Small intestine (tissue), 7 donors: ENCODE data around the gene MMP2. TPM values are rescaled to one million over a fixed set of nuclear protein-coding genes. Genes with fewer than 3 reads are reported as not detected.
A peak's percentile ranks its signal among the peaks of the same experiment; 100 is the strongest.

Experiments used
- DNase-seq, 2 donors: peaks; one replicate each; pipeline versions ENCODE4 v3.0.0 to v3.0.0-alpha.2; 2013
- FAIRE-seq: peaks from 2 replicates; lab custom pipeline; 2012; peaks lifted over from hg19 to GRCh38; lab: Jason Lieb, UNC
- H3K27ac ChIP-seq, 3 donors: one replicate each; pipeline ENCODE4 v1.5.1; 2013; ENCODE audit warnings: low read length in 2 of 3, mild to moderate bottlenecking in 2 of 3, control low read depth in 1 of 3, inconsistent platforms in 1 of 3, low read depth in 1 of 3, moderate library complexity in 1 of 3
- H3K27me3 ChIP-seq, 3 donors: one replicate each; pipeline ENCODE4 v1.6.1; 2013; ENCODE audit warnings: low read length in 3 of 3, inconsistent platforms in 1 of 3; ENCODE audit not compliant: control insufficient read depth in 3 of 3, insufficient read depth in 3 of 3
- H3K36me3 ChIP-seq, 3 donors: one replicate each; pipeline ENCODE4 v1.6.1; 2013; ENCODE audit warnings: low read length in 3 of 3, inconsistent platforms in 1 of 3, low read depth in 1 of 3, mild to moderate bottlenecking in 1 of 3, moderate library complexity in 1 of 3; ENCODE audit not compliant: control insufficient read depth in 3 of 3, insufficient read depth in 2 of 3
- H3K4me1 ChIP-seq, 3 donors: one replicate each; pipeline ENCODE4 v1.6.1; 2013; ENCODE audit warnings: low read length in 2 of 3, inconsistent platforms in 1 of 3, low read depth in 1 of 3, mild to moderate bottlenecking in 1 of 3, moderate library complexity in 1 of 3; ENCODE audit not compliant: control insufficient read depth in 3 of 3, insufficient read depth in 2 of 3
- H3K4me3 ChIP-seq, 3 donors: one replicate each; pipeline ENCODE4 v1.5.1; 2013; ENCODE audit warnings: low read length in 3 of 3, control low read depth in 1 of 3, inconsistent platforms in 1 of 3, low read depth in 1 of 3, mild to moderate bottlenecking in 1 of 3, moderate library complexity in 1 of 3
- H3K9me3 ChIP-seq, 2 donors: one replicate each; pipeline ENCODE4 v1.6.1; 2013; ENCODE audit warnings: low read depth in 1 of 2, low read length in 1 of 2; ENCODE audit not compliant: control insufficient read depth in 2 of 2, insufficient read depth in 1 of 2
- WGBS, 3 donors: extraction: QIAGEN DNeasy Blood & Tissue Kit; methylation state at CpG; one replicate each; pipeline ENCODE4 v1.1.7; 2013; 5-methylcytosine and 5-hydroxymethylcytosine counted together
- polyA plus RNA-seq, 4 donors: library from polyadenylated mRNA; stranded (reverse) in 3 of 4; unstranded in 1 of 4; fragments of 200-250 nt in 3 of 4; fragments of 120-200 nt in 1 of 4; gene quantifications; one replicate each; pipeline versions ENCODE4 v1.2.1 to v1.2.3, GENCODE V29; 2013
- donor health status: healthy with polysubstance abuse.
- donor health status: control.
- donor health status: control.
- donor health status: Bipolar disorder and iron deficiency.
- donor health status: healthy.

The MMP2 gene
- polyA plus RNA-seq, 4 donors, result 1.6 to 97.2 (median 41.2) TPM

DNA sequence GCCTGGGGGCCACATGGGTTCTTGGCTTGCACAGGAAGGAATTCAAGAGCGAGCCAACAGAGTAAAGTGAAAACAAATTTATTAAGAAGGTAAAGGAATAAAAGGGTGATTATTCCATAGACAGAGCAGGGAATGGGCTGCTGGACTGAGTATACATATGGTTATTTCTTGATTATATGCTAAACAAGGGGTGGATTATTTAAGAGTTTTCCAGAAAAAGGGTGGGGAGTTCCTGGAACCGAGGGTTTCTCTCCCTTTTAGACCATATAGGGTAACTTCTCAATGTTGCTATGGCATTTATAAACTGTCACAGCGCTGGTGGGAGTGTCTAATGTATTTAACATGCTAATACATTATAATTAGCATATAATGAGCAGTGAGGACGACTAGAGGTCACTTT lies 2.0 kb downstream of the MMP2 start:
- DNase-seq (no peak), FAIRE-seq (no peak)
- Histone ChIP-seq H3K36me3 (peaks cover 0 to 12% (median 0%) of the 10 kb centered on the region in 3 donors), H3K4me3 (peak overlapping the region in 1 of 3 donors; percentile 61), H3K9me3 (no peaks in the 10 kb centered on the region), H3K27ac (peak overlapping the region in 1 of 3 donors; percentile 28), H3K4me1 (no peaks in the 10 kb centered on the region), H3K27me3 (peaks cover 4 to 23% (median 7%) of the 10 kb centered on the region in 3 donors)
- 52 to 61% (median 53%) methylated on average over 4 of the region's 4 CpGs for WGBS, 3 donors

DNA sequence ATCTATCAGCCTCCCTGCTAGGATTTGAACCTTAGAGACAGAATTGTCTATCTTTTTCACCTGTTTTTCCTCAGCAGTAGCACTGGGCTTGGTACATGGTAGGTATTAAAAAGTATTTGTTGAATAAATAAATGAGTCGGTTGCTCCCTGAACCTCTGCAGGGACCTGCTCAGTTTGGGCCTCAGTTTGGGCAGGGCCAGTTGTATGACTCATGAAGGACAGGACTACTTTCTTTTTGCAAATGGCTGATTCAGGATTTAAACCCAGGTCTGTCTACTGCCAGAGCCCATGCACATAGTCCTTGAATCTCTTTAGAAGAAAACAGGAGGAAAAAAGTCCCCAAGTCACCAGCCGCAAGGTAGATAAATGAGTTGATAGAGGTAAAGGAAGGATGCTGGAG lies 3.1 kb downstream of the MMP2 start:
- FAIRE-seq (no peak), DNase-seq (no peak)
- H3K4me1 ChIP-seq, result no peaks in the 10 kb centered on the region
- H3K27me3 ChIP-seq, result peaks cover 4 to 21% (median 7%) of the 10 kb centered on the region in 3 donors
- no peak overlapping the region for H3K4me3 ChIP-seq
- H3K9me3 ChIP-seq, result no peaks in the 10 kb centered on the region
- H3K27ac ChIP-seq, result no peak overlapping the region
- peaks cover 0 to 13% (median 0%) of the 10 kb centered on the region in 3 donors for H3K36me3 ChIP-seq
- WGBS, 3 donors, result 59 to 78% (median 69%) methylated on average over 2 of the region's 2 CpGs

DNA sequence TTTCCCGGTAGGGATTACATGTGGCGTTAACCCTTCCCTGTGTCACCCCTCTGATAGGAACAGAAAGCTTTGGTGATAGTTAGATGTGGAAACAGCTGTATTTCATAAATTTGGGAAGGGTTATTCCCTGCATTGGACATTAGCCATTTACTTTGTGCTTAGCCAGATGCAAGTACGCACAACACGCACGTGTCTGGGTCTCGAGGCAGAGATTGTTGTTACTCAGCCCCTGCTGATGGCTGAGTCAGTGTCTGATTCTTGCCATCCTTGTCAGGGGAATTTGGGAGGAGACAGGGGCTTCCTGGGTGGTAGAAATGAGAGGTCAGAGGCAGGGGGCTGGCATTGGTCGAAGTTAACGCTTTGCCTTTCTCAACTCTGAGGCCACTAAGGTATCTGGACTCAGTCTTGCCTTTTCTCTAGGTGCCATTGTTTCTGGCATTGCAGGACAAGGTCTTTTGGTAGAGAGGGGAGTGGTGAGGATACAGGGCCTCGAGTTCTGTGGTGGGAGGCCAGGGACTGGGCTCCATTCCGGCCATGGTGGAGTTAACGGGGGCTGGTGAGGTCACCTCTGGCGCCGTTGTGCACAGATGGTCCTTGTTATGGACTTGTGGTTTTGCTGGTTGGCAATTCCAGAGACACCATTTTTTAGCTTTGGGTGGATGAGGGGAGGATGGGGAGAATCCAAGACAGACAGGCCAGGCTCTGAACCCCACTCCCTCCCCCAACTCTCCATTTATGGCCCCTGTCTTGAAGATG lies 8.2 kb downstream of the MMP2 start:
- Histone ChIP-seq H3K4me1 (no peaks in the 10 kb centered on the region), H3K9me3 (no peaks in the 10 kb centered on the region), H3K4me3 (no peak overlapping the region), H3K27ac (peak overlapping the region in 1 of 3 donors; percentile 82), H3K36me3 (peaks cover 0 to 28% (median 0%) of the 10 kb centered on the region in 3 donors), H3K27me3 (no peaks in the 10 kb centered on the region)
- DNase-seq, result no peak
- no peak for FAIRE-seq
- WGBS, 3 donors, result 69 to 84% (median 82%) methylated on average over 13 of the region's 13 CpGs

GRCh38 chr16:55488306-55488705 lies 9.3 kb downstream of the MMP2 start:
- Histone ChIP-seq H3K27ac (peak overlapping the region in 1 of 3 donors; percentile 33), H3K27me3 (no peaks in the 10 kb centered on the region), H3K4me3 (no peak overlapping the region), H3K36me3 (peaks cover 0 to 31% (median 0%) of the 10 kb centered on the region in 3 donors), H3K4me1 (no peaks in the 10 kb centered on the region), H3K9me3 (no peaks in the 10 kb centered on the region)
- 88 to 93% (median 90%) methylated on average over 12 of the region's 12 CpGs for WGBS, 3 donors
- DNase-seq (no peak), FAIRE-seq (no peak)

GRCh38 chr16:55489119-55489955 lies 10.3 kb downstream of the MMP2 start:
- WGBS, 3 donors, result 84 to 90% (median 85%) methylated on average over 14 of the region's 14 CpGs
- no peak overlapping the region for H3K27ac ChIP-seq
- peaks cover 0 to 29% (median 0%) of the 10 kb centered on the region in 3 donors for H3K36me3 ChIP-seq
- no peaks in the 10 kb centered on the region for H3K4me1 ChIP-seq
- no peak overlapping the region for H3K4me3 ChIP-seq
- H3K27me3 ChIP-seq, result no peaks in the 10 kb centered on the region
- FAIRE-seq (no peak), DNase-seq (no peak)
- no peaks in the 10 kb centered on the region for H3K9me3 ChIP-seq

DNA sequence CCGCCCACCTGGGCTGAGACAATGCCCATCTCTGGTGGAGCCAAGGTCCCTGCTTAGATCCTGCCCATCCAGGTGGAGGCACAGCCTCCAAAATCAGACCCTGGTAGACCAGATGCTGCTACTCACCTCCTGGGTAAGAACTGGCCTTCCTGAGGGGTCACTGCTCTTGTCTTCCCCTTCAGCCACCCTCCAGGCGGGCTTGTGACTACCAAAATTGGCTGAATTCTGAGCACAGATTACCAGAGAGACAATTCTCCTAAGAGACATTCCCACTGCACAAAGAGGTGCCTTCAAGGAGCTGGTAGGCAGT lies 10.9 kb downstream of the MMP2 start:
- Histone ChIP-seq H3K4me3 (no peak overlapping the region), H3K27ac (no peak overlapping the region), H3K4me1 (no peaks in the 10 kb centered on the region), H3K36me3 (peaks cover 0 to 30% (median 0%) of the 10 kb centered on the region in 3 donors), H3K9me3 (no peaks in the 10 kb centered on the region), H3K27me3 (no peaks in the 10 kb centered on the region)
- no peak for FAIRE-seq
- DNase-seq, result no peak
- WGBS, 3 donors, result 86 to 89% (median 89%) methylated on average over 2 of the region's 2 CpGs

- Histone ChIP-seq H3K4me3 (no peak overlapping the region), H3K9me3 (no peaks in the 10 kb centered on the region), H3K4me1 (no peaks in the 10 kb centered on the region), H3K36me3 (peaks cover 0 to 27% (median 0%) of the 10 kb centered on the region in 3 donors), H3K27ac (no peak overlapping the region), H3K27me3 (no peaks in the 10 kb centered on the region)
- FAIRE-seq, result no peak
- 83 to 85% (median 84%) methylated on average over 2 of the region's 2 CpGs for WGBS, 3 donors
- DNase-seq, result no peak
Measured at GRCh38 chr16:55490301-55490700, 11.3 kb downstream of the MMP2 start.

DNA sequence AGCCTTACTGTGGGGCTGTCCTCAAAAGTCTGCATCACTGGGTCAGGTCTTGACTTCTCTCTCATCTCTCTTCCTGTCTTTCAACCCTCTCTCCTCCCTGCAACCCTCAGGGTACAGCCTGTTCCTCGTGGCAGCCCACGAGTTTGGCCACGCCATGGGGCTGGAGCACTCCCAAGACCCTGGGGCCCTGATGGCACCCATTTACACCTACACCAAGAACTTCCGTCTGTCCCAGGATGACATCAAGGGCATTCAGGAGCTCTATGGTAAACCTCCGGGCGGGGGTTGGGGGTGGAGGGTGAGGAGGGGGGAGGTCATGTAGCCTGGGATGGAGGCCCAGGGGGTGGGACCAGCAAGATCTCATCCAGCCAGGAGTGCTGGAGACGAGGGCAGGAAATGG lies 12.7 kb downstream of the MMP2 start:
- H3K36me3 ChIP-seq, result peaks cover 0 to 25% (median 0%) of the 10 kb centered on the region in 3 donors
- no peaks in the 10 kb centered on the region for H3K27me3 ChIP-seq
- WGBS, 3 donors, result 69 to 73% (median 69%) methylated on average over 7 of the region's 7 CpGs
- H3K4me3 ChIP-seq, result no peak overlapping the region
- no peak overlapping the region for H3K27ac ChIP-seq
- FAIRE-seq (no peak), DNase-seq (no peak)
- H3K9me3 ChIP-seq, result no peaks in the 10 kb centered on the region
- H3K4me1 ChIP-seq, result no peaks in the 10 kb centered on the region
